Adipocyte (in vitro differentiated cells): ENCODE results near the gene SRCAP.
"Not testable (repeated sequence)": the region's sequence is repeated elsewhere in the genome, so short reads cannot be mapped to it uniquely, and the experiment has no call there.

Experiments
- DNase-seq: peaks from one replicate; pipeline ENCODE4 v3.0.0-alpha.2; 2015; ENCODE audit warnings: low read depth
- H3K27me3 ChIP-seq: replicated peaks from 2 replicates; pipeline ENCODE4 v1.7.0; 2013; ENCODE audit warnings: mild to moderate bottlenecking, low read length, moderate library complexity; ENCODE audit not compliant: control insufficient read depth, insufficient read depth
- H3K36me3 ChIP-seq: 2 replicates; pipeline ENCODE4 v1.7.0; 2013; ENCODE audit warnings: low read length, mild to moderate bottlenecking, moderate library complexity; ENCODE audit not compliant: control insufficient read depth, insufficient read depth, severe bottlenecking
- H3K4me1 ChIP-seq: 2 replicates; pipeline ENCODE4 v1.7.0; 2013; ENCODE audit warnings: mild to moderate bottlenecking, low read length, moderate library complexity; ENCODE audit not compliant: control insufficient read depth, insufficient read depth
- H3K4me3 ChIP-seq: 2 replicates; pipeline ENCODE4 v1.7.0; 2013; ENCODE audit warnings: mild to moderate bottlenecking, low read length, moderate library complexity
- H3K9ac ChIP-seq: 2 replicates; pipeline ENCODE4 v1.7.0; 2013; ENCODE audit warnings: mild to moderate bottlenecking, low read length, moderate library complexity
- H3K9me3 ChIP-seq: 2 replicates; pipeline ENCODE4 v1.7.0; 2013; ENCODE audit warnings: mild to moderate bottlenecking, low read length, moderate library complexity; ENCODE audit not compliant: control insufficient read depth

The SRCAP gene

GRCh38 chr16:30692396-30693064 lies 6.4 kb upstream of the SRCAP start:
- H3K36me3 ChIP-seq: no peaks in the 10 kb centered on the region
- peaks cover 11% of the 10 kb centered on the region for H3K4me1 ChIP-seq
- no peaks in the 10 kb centered on the region for H3K9me3 ChIP-seq
- no peaks in the 10 kb centered on the region for H3K27me3 ChIP-seq
- H3K9ac ChIP-seq: no peak overlapping the region
- H3K4me3 ChIP-seq: no peak overlapping the region
- DNase-seq: no peak

GRCh38 chr16:30694926-30695693 lies 3.9 kb upstream of the SRCAP start:
- peaks cover 13% of the 10 kb centered on the region for H3K4me1 ChIP-seq
- no peaks in the 10 kb centered on the region for H3K9me3 ChIP-seq
- no peak overlapping the region for H3K9ac ChIP-seq
- no peaks in the 10 kb centered on the region for H3K36me3 ChIP-seq
- no peak overlapping the region for H3K4me3 ChIP-seq
- DNase-seq: no peak
- H3K27me3 ChIP-seq: no peaks in the 10 kb centered on the region

- not testable (repeated sequence) for H3K4me3 ChIP-seq, DNase-seq, H3K27me3 ChIP-seq, H3K9me3 ChIP-seq, H3K9ac ChIP-seq
- Histone ChIP-seq H3K36me3 (peaks cover 12% of the 10 kb centered on the region), H3K4me1 (peaks cover 28% of the 10 kb centered on the region)
Measured at GRCh38 chr16:30696646-30697045, 2.3 kb upstream of the SRCAP start.

- H3K4me3 ChIP-seq: peak overlapping the region; percentile 99
- no peaks in the 10 kb centered on the region for H3K27me3 ChIP-seq
- peak overlapping the region; percentile 100 for H3K9ac ChIP-seq
- H3K4me1 ChIP-seq: peaks cover 28% of the 10 kb centered on the region
- H3K9me3 ChIP-seq: no peaks in the 10 kb centered on the region
- peaks cover 18% of the 10 kb centered on the region for H3K36me3 ChIP-seq
- DNase-seq: no peak
Measured at GRCh38 chr16:30697264-30698138, 1.5 kb upstream of the SRCAP start.

GRCh38 chr16:30698139-30698815 lies 694 bp upstream of the SRCAP start:
- H3K27me3 ChIP-seq: no peaks in the 10 kb centered on the region
- no peaks in the 10 kb centered on the region for H3K9me3 ChIP-seq
- H3K4me1 ChIP-seq: peaks cover 28% of the 10 kb centered on the region
- peak overlapping the region; percentile 99 for H3K4me3 ChIP-seq
- peaks cover 26% of the 10 kb centered on the region for H3K36me3 ChIP-seq
- peak; percentile 99 for DNase-seq
- peak overlapping the region; percentile 100 for H3K9ac ChIP-seq

GRCh38 chr16:30699615-30700099 lies 686 bp downstream of the SRCAP start:
- H3K9me3 ChIP-seq: no peaks in the 10 kb centered on the region
- H3K27me3 ChIP-seq: no peaks in the 10 kb centered on the region
- peaks cover 38% of the 10 kb centered on the region for H3K36me3 ChIP-seq
- peaks cover 28% of the 10 kb centered on the region for H3K4me1 ChIP-seq
- no peak for DNase-seq
- H3K4me3 ChIP-seq: peak overlapping the region; percentile 99
- peak overlapping the region; percentile 100 for H3K9ac ChIP-seq

GRCh38 chr16:30700491-30700890 lies 1.5 kb downstream of the SRCAP start:
- H3K9ac ChIP-seq: peak overlapping the region; percentile 100

GRCh38 chr16:30700971-30701370 lies 2.0 kb downstream of the SRCAP start:
- peak overlapping the region; percentile 99 for H3K4me3 ChIP-seq
- peak overlapping the region; percentile 100 for H3K9ac ChIP-seq
- peaks cover 28% of the 10 kb centered on the region for H3K4me1 ChIP-seq
- peaks cover 52% of the 10 kb centered on the region for H3K36me3 ChIP-seq
- no peaks in the 10 kb centered on the region for H3K9me3 ChIP-seq
- DNase-seq: no peak
- H3K27me3 ChIP-seq: no peaks in the 10 kb centered on the region

More at GRCh38 chr16:30700491-30700890, 1.5 kb downstream of the SRCAP start:
- H3K27me3 ChIP-seq: no peaks in the 10 kb centered on the region
- peak overlapping the region; percentile 99 for H3K4me3 ChIP-seq
- no peaks in the 10 kb centered on the region for H3K9me3 ChIP-seq
- H3K36me3 ChIP-seq: peaks cover 47% of the 10 kb centered on the region
- no peak for DNase-seq
- peaks cover 28% of the 10 kb centered on the region for H3K4me1 ChIP-seq

GRCh38 chr16:30703071-30703470 lies 4.1 kb downstream of the SRCAP start:
- not testable (repeated sequence) for H3K9ac ChIP-seq, DNase-seq, H3K9me3 ChIP-seq, H3K4me3 ChIP-seq, H3K27me3 ChIP-seq
- H3K36me3 ChIP-seq: peaks cover 73% of the 10 kb centered on the region
- peaks cover 21% of the 10 kb centered on the region for H3K4me1 ChIP-seq

GRCh38 chr16:30703971-30704370 lies 5.0 kb downstream of the SRCAP start:
- H3K9ac ChIP-seq: no peak overlapping the region
- H3K36me3 ChIP-seq: peaks cover 82% of the 10 kb centered on the region

More at GRCh38 chr16:30703971-30704370, 5.0 kb downstream of the SRCAP start:
- DNase-seq: no peak
- no peaks in the 10 kb centered on the region for H3K9me3 ChIP-seq
- H3K4me3 ChIP-seq: no peak overlapping the region
- H3K4me1 ChIP-seq: peaks cover 21% of the 10 kb centered on the region
- no peaks in the 10 kb centered on the region for H3K27me3 ChIP-seq
